H1 (cell line): ENCODE data around the gene ORC2. TPM values are rescaled to one million over a fixed set of nuclear protein-coding genes. Genes with fewer than 3 reads are reported as not detected.

Experiments
- ASH2L ChIP-seq: fragments of 200-600, 300-600 bp; sonication (generic); IDR thresholded peaks from one replicate; pipeline ENCODE4 v1.7.1; 2017; ENCODE audit warnings: low read length
- ATF2 ChIP-seq: IDR thresholded peaks from 2 replicates; pipeline ENCODE4 v1.6.1; 2012; ENCODE audit warnings: low read length, inconsistent platforms
- BACH1 ChIP-seq: IDR thresholded peaks from 2 replicates; pipeline ENCODE4 v1.6.1; 2012; ENCODE audit warnings: low read length, improper control_type of control experiment
- BCL11A ChIP-seq, 2 experiments: IDR thresholded peaks; one replicate each; pipeline ENCODE4 v1.6.1; 2011; ENCODE audit warnings: low read depth in 2 of 2, low read length in 2 of 2, mild to moderate bottlenecking in 2 of 2
- CBX5 ChIP-seq: fragments of 300-800, 300-1000 bp; sonication (generic); IDR thresholded peaks from 2 replicates; pipeline ENCODE4 v1.7.1; 2016; ENCODE audit warnings: antibody characterized with exemption, low read length, low read depth
- CHD1 ChIP-seq: IDR thresholded peaks from 2 replicates; pipeline ENCODE4 v1.6.1; 2012; ENCODE audit warnings: low read depth, low read length, improper control_type of control experiment
- CTCF ChIP-seq, 3 experiments: IDR thresholded peaks; 1 replicate in 2 of 3; 2 replicates in 1 of 3; pipeline versions ENCODE4 v1.5.1 to v1.6.1; 2011; ENCODE audit warnings: low read length in 3 of 3, mild to moderate bottlenecking in 3 of 3, inconsistent platforms in 2 of 3, low read depth in 1 of 3, moderate library complexity in 1 of 3; ENCODE audit not compliant: insufficient read depth in 1 of 3; ENCODE audit errors: control extremely low read depth in 1 of 3
- GABPA ChIP-seq: IDR thresholded peaks from 2 replicates; pipeline ENCODE4 v1.6.1; 2011; ENCODE audit warnings: mild to moderate bottlenecking, low read length, moderate library complexity, borderline replicate concordance; ENCODE audit not compliant: insufficient read depth
- JUND ChIP-seq: IDR thresholded peaks from 2 replicates; pipeline ENCODE4 v1.6.1; 2011; ENCODE audit warnings: mild to moderate bottlenecking, improper control_type of control experiment, low read length
- KDM4A ChIP-seq: IDR thresholded peaks from one replicate; pipeline ENCODE4 v1.7.1; 2012; ENCODE audit warnings: low read depth, mild to moderate bottlenecking, moderate library complexity, low read length, inconsistent platforms; ENCODE audit not compliant: severe bottlenecking
- MAX ChIP-seq: IDR thresholded peaks from 2 replicates; pipeline ENCODE4 v1.6.1; 2012; ENCODE audit warnings: inconsistent platforms
- POLR2AphosphoS5 ChIP-seq: IDR thresholded peaks from 2 replicates; pipeline ENCODE4 v1.6.1; 2011; ENCODE audit warnings: low read depth, low read length
- SAP30 ChIP-seq: fragments of 300-600 bp; sonication (generic); IDR thresholded peaks from 2 replicates; pipeline ENCODE4 v1.7.1; 2012; ENCODE audit warnings: low read length, moderate library complexity, mild to moderate bottlenecking, inconsistent platforms; ENCODE audit not compliant: insufficient read depth, insufficient replicate concordance
- SIN3A ChIP-seq, 2 experiments: IDR thresholded peaks in 1 of 2; conservative IDR thresholded peaks in 1 of 2; 2 replicates each; pipeline ENCODE4 v1.6.1; 2011 to 2012; ENCODE audit warnings: low read length in 2 of 2, improper control_type of control experiment in 1 of 2, low read depth in 1 of 2, mild to moderate bottlenecking in 1 of 2
- SIX5 ChIP-seq: IDR thresholded peaks from 2 replicates; pipeline ENCODE4 v1.6.1; 2011; ENCODE audit warnings: mild to moderate bottlenecking, low read depth, low read length
- TAF1 ChIP-seq: IDR thresholded peaks from 2 replicates; pipeline ENCODE4 v1.6.1; 2011; ENCODE audit warnings: mild to moderate bottlenecking, low read depth, low read length
- TBP ChIP-seq: IDR thresholded peaks from 2 replicates; pipeline ENCODE4 v1.6.1; 2011; ENCODE audit warnings: low read depth, low read length, improper control_type of control experiment
- TEAD4 ChIP-seq: IDR thresholded peaks from 2 replicates; pipeline ENCODE4 v1.6.1; 2012; ENCODE audit warnings: low read depth, low read length, inconsistent platforms, mixed read lengths
- ZNF274 ChIP-seq: IDR thresholded peaks from 2 replicates; pipeline ENCODE4 v1.7.0; 2012; ENCODE audit warnings: low read length, borderline replicate concordance; ENCODE audit errors: extremely low read depth
- polyA plus RNA-seq, 7 experiments: library from polyadenylated mRNA; depleted of rRNA in 3 of 7; stranded (reverse) in 5 of 7; unstranded in 2 of 7; fragments of >200 nt in 5 of 7; fragments of 200-250 nt in 2 of 7; gene quantifications; 1 replicate in 5 of 7; 2 replicates in 1 of 7; 4 replicates in 1 of 7; pipeline versions ENCODE4 v1.2.1 to v1.2.3, GENCODE V29; 2011 to 2013; ENCODE audit warnings: missing spikeins in 2 of 7, mixed read lengths in 2 of 7
- total RNA-seq: library from RNA; stranded (reverse); fragmentation: NEBNext Ultra II Directional; extraction: Animal tissue kit (Norgen Biotek cat#: 25700); gene quantifications from 2 replicates; pipeline ENCODE4 v1.2.1, GENCODE V29; 2021

The ORC2 gene
- total and polyA plus RNA-seq, 2 of the 8 experiments (the other 6 are each of a cell fraction or from before 2014, with no cell fraction given) = 7.1 to 89.8 TPM

GRCh38 chr2:200888704-200889625 is 74.5 kb downstream of the ORC2 start, which contains the start of the genes NIF3L1 and PPIL3 (continued):
- no peak for TF ChIP-seq CTCF (IDR thresholded peaks at IDR 0.05; ENCODE audit: control extremely low read depth in 1 of 3, insufficient read depth in 1 of 3, low read depth in 1 of 3, low read length in 3 of 3)
- TF ChIP-seq JUND = no peak
- peak; percentile 26; the same call in 1 of the 2 replicates for TF ChIP-seq SIX5
- TF ChIP-seq TEAD4 = no peak; the same call in 1 of the 2 replicates
- peak; percentile 24 to 88; a peak in 3 of 4 replicates for TF ChIP-seq SIN3A (conservative IDR thresholded peaks at IDR 0.05 in 1 of 2, IDR thresholded peaks at IDR 0.05 in 1 of 2; ENCODE audit: low read depth in 1 of 2, low read length in 2 of 2)
- peak; percentile 92 for TF ChIP-seq TBP
- peak; percentile 99 for TF ChIP-seq GABPA
- TF ChIP-seq MAX = peak; percentile 51; the same call in 1 of the 2 replicates
- TF ChIP-seq BCL11A (IDR thresholded peaks at IDR 0.05; ENCODE audit: low read depth in 2 of 2, low read length in 2 of 2) = no peak
- TF ChIP-seq CHD1 = no peak
- TF ChIP-seq BACH1 = peak; percentile 48; the same call in 1 of the 2 replicates
- peak; percentile 96 for TF ChIP-seq TAF1
- TF ChIP-seq KDM4A = peak; percentile 42
- TF ChIP-seq CBX5 = no peak
- no peak for TF ChIP-seq ZNF274
- TF ChIP-seq ASH2L = peak; percentile 93
- TF ChIP-seq ATF2 = peak; percentile 80
- peak; percentile 91; the same call in 1 of the 2 replicates for TF ChIP-seq POLR2AphosphoS5
- TF ChIP-seq SAP30 = peak; percentile 65
